Upper lobe of left lung (tissue), 4 donors: ENCODE measurements around the gene NATD1.

Source experiments
- CTCF ChIP-seq, 6 experiments: fragments of 450-650 bp in 4 of 6; fragments of 200-600 bp in 2 of 6; sonication (generic) in 2 of 6; IDR thresholded peaks; one replicate each; pipeline ENCODE4 v1.5.1; 2016 to 2019; ENCODE audit warnings: antibody characterized with exemption in 6 of 6
- EP300 ChIP-seq, 4 donors: sonication (generic); formaldehyde crosslinking; IDR thresholded peaks; one replicate each; pipeline ENCODE4 v1.5.1; 2017; ENCODE audit warnings: antibody characterized with exemption in 4 of 4, control low read depth in 2 of 4
- POLR2A ChIP-seq, 4 donors: fragments of 450-650 bp; IDR thresholded peaks; one replicate each; pipeline ENCODE4 v1.5.1; 2016 to 2017; ENCODE audit warnings: antibody characterized with exemption in 4 of 4, mild to moderate bottlenecking in 2 of 4
- POLR2AphosphoS5 ChIP-seq, 2 donors: sonication (generic); formaldehyde crosslinking; IDR thresholded peaks; one replicate each; pipeline ENCODE4 v1.5.1; 2017; ENCODE audit warnings: antibody characterized with exemption in 2 of 2

- TF ChIP-seq CTCF (IDR thresholded peaks at IDR 0.05) (no peak), EP300 (IDR thresholded peaks at IDR 0.05) (no peak), POLR2A (IDR thresholded peaks at IDR 0.05) (no peak), POLR2AphosphoS5 (IDR thresholded peaks at IDR 0.05) (no peak)
Measured at GRCh38 chr17:21241564-21241963, 11.6 kb downstream of the NATD1 start.
